ENCODE measurements around the gene RHO.

Gene RHO

DNA sequence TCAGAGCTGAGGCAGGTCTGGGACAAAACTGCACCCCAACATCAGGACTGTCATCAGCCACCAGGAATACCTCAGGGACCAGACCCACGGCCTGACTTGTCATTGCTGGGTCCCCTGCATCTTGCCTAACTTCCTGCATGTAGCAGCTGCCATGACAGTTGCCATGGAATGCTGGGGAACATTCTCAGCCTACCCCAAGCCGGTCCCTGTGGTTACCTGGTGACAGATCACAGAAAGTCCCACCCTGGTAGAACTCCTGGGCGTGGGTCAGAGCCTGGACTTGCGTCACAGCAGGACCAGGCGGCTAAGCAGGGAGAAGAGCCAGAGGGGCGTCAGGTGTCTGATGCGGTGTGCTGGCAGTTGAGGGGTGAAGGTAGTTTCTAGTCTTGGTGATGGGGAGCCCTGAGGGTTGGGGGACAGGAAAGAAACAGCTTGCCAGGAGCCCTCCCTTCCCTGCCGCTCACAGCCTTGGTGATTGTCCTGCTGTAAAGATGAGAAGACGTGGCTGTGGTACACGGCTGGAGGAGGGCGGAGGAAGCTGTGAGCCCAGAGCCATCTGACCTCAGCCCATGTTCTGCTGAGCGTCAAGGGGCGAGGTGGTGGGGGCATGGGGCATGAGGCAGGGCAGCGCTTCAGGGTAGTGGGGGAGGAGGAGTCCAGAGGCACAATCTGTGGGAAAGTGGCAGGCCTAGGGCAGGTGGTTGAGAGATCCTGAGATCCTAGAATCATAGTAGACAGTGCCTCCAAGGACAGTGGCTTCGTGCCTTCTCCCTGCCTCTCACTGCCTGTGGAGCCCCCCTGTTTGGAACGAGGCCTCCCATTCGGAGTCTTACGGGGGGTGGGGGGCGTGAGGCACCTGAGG lies 19.9 kb downstream of the RHO start:
- DNase-seq: no peak

- DNase-seq: no peak
These were observed 20.8 kb downstream of the RHO start for GRCh38 chr3:129549006-129549800.

GRCh38 chr3:129549805-129550204 lies 21.4 kb downstream of the RHO start:
- no peak for DNase-seq

GRCh38 chr3:129552287-129553050 lies 24.0 kb downstream of the RHO start:
- no peak for DNase-seq

GRCh38 chr3:129553171-129553570 lies 24.7 kb downstream of the RHO start:
- DNase-seq: no peak

DNA sequence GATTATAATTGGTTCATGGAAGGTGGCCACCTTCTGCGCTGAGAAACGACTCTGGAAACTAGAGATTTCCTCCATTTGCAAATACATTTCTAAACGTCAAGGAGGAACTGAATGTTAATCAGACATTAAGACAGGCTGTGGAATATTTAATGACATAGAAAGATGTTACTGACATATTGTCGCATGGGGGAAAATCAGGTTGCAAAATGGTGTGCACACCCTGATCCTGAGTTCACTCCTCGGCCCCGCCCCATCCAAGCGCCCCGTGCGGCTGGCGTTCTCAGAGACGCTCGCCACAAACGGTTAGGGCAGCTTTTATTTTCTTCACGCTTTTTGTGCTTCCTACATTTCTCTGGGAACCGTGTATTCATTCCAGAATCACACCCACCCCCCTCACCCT lies 25.3 kb downstream of the RHO start:
- DNase-seq: no peak

- no peak for DNase-seq
These were observed 26.1 kb downstream of the RHO start for GRCh38 chr3:129554356-129555152.

DNA sequence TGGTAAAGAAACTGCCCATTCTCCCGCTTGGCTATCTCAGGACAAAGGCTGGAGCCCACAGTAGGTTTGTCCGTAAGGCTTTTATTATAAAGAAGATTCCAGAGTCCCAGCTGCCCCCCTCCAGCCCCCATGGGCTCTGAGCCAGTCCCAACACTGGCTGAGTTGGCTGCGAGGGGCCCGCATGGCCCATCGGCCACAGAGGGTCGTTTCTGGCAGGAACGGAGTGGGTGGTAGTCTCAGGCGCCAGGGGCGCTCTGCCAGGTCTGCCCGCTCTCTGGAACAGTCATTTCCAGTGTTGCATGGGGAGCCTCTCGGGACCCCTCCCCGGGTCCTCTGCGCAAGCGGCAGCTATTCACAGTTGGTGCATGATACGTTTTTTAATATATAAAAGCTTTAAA lies 26.7 kb downstream of the RHO start:
- no peak for DNase-seq

DNA sequence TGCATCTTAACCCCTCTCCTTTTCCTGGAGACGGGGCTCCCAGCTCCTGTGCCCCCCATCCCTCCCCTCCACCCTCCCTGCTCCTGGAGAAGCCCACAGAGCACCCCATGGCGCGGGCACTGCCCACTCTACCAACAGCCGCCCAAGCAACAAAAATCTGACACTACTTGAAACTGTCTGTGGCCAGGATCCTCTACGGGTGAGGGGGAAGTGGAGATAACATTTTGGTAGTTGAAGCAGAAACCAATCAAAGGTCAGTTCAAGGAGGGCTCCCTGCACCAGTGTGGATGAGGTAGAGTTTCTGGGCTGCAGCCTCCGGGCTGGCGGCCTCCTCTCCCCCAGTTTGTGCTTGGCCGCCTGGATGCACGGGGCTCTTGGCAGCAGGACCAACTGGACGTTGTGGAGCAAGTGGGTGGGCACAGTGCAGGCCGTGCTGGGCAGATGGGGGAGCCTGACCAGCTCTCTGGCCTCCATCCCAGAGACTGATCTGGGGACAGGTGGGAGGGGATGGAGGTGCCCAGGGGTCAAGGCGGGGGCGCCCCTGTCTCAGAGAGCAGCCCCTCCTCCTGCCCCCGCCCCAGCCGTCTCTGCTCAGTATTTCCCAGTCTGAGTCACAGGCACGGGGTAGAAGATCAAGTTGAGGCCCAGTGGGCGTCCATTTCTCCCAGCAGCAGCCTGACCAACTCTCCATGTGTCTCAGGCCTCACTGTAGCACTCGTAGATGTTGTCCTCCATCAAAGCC lies 27.3 kb downstream of the RHO start:
- no peak for DNase-seq

GRCh38 chr3:129556358-129556695 lies 27.9 kb downstream of the RHO start:
- no peak for DNase-seq

DNA sequence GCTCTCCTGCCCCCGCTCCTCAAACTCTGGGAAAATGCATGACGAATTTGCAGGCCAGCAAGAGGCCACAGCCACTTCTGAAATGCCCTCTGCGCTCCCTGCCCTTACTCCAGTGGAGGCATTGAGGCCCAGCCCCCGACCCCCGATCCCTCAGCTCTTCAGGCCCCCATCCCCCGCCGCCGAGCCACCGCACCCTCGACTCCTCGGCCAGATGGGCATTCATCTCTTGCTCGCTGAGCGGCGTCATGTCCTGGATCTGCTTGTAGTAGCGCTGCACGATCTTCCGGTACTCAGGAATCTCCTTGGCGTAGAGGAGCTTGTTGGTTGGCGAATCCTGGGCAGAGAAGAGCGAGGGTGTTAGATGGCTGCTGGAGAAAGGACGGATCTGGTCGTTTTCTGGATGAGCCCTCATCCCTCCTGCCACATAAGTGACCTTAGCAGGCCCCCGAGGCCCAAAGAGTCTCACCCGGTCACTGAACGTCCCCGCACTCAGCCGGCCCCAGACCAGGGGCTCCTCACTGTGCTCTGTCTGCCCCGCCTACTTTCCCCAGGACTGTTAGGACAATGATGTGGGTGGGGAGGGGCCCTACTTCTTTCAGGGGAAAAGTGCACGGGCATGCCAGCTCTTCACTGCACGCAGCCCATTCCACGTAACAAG lies 28.6 kb downstream of the RHO start:
- DNase-seq: no peak

- no peak for DNase-seq
These were observed 29.1 kb downstream of the RHO start for GRCh38 chr3:129557548-129557894.

DNA sequence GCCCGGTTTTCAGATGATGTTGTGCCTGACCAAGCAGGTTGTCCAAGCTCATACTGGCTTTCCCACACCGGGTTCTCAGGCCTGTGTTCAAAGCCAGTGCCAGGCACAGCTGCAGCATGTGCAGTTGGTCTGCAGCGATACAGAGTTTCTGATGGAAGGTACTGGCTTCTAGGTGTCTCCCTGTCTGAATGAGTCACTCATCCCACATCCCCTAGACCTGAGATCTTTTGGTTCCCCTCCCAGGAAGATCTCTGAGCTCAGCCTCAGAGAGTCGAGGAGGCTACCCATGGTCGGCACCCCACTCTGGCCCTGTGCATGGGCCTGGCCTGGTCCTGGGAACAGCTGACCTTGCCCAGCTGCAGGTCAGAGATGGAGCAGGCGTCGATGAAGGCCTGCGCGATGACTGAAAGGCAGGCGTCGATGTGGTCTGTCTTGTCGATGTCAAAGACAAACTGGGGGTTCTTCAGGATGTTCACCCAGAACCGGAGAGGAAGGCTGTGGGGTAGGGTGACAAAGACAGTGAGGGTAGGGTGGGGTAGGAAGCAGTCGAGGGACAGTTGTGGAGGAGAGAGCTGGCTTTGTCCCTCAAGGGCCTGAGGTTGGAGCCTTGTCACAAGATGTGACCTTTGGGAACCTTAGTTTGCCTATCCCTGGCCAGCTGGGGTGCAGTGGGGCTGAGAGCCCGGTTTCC lies 29.8 kb downstream of the RHO start:
- DNase-seq: no peak

- DNase-seq: no peak
These were observed 30.5 kb downstream of the RHO start for GRCh38 chr3:129558772-129559564.

DNA sequence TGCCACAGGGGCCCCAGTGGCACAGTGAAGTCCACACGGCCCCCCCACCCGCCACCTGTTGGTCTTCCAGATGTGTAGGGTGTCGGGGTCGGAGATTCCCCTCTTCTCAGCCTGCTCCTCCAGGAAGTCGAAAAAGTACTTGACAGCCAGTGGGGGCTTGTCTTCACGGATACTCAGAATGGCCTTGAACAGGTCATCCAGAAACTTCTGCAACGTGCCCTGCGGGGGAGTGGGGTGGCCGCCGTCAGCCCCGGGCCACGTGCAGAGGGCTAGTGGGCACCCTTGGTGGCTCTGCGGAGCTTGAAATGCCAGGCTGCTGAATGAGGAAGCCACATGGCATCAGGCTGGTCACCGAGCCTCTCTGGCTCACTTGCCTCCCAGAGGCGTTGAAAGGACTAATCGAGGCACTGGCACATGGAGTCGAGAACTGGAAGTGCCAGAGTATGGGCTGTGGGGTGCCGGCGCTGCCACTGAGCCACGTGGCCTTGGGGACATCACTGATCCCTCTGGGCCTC lies 31.2 kb downstream of the RHO start:
- no peak for DNase-seq

DNA sequence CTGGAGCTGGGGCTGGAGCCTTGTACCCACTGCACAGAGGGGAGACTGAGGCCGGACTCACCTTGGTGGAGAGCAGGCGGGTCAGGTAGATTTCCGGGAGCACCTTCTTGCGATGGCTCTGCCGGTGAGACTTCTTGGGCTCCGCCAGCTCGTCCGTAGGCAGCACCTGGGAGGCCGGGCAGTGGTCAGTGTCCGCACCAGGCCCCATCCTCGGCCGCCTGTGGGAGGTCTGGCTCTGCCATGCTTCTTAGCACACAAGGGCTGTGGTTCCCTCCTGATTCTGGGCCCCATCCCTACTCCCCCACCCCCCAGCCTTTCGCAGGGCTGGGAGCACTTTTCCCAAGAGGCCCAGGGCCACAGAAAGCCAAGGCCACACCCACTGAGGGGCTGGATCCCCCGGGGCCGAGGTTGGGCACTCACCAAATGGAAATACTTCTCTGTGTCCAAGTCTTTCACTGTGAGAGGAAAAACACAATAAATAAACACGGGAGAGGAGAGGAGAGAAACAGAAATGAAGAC lies 31.9 kb downstream of the RHO start:
- DNase-seq: no peak

DNA sequence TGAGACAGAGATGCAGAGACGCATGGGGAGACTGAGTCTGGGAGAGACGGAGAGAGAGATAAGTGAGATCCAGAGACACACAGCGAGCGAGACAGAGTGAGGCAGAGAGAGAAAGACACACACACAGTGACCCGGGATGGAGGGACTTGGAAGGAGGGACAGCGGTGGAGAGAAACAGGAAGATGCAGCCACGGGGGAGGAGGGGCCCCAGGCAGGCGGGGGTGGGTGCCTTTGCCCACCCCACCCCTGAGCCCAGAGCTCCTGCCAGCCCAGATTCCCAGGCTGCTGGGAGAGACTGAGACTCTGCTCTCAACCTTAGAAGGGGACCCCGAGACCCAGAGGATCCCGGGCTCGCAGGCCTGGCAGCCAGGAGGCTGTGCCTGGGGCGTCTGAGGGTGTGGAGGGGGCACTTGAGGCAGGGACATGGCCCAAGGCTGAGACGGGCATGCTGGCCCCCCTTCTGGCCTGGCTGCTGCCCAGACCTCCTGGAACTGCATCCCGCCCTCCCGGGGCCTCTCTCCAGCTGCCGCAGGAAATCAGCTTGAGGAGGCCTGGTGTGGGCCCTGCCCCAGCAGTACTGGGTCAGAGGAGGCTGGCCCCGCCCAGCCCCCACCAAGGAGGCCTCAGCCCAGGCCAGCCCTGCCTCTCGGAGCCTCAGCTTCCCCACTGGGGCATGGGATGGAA lies 32.6 kb downstream of the RHO start:
- DNase-seq: no peak

DNA sequence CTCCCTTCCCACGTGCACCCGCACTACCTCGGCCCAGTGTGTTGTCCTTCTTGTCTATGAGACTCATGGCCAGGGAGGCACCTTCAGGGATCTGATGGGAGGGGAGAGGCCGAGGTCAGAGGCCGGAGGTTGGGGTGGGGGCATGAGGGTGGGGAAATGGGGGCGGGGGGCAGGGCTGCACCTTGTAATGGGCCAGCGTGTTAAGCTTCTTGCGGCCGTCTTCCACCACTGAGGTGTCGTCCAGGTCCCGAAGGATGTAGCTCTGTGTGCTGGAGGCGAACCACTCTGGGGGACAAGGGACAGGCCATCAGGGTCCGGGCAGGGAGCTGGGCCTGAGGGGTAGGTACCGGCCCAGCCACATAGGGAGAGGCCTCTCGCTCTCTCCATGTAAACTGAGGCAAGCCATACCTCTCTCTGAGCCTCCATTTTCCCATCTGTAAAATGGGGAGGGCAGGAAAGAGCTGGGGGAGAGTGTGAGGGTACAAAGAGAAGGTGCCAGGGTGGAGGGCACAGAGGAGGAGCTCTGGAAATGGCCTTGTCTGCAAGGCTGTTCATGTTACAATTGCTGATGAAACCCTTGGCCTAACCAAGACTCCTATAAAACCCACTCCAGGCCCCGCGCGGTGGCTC lies 33.3 kb downstream of the RHO start:
- no peak for DNase-seq

Data from DMS153 (cell line).